ENCODE results near the gene TEX13C.

DNA sequence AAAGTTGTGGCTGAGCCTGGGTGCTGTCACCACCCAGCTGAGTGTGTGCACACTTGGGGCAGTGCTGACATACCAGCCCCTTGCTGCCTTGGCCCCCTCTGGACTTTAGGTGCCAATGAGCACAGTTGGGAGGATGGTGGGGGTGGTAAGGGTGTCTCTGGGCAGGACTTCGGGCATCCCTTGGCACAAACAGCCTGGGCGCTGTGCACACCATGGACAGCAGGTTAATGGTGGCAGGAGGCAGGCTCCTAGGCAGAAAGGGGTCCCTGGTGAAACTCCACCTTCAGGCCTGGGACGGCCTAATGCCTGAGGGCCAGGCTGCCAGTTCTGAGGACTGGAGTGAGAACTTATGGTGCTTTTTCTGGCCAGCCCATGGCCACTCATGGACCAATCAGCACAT, 32.4 kb upstream of the TEX13C start:
- no peak for TF ChIP-seq POLR2A (IDR thresholded peaks at IDR 0.05; ENCODE audit: low read length)
- TF ChIP-seq GATA1 (IDR thresholded peaks at IDR 0.05; ENCODE audit: low read depth, low read length): no peak
